Endothelial cell of umbilical vein (primary cell): ENCODE data around the gene CEACAM6.

Experiments
- EZH2 ChIP-seq: IDR thresholded peaks from 2 replicates; pipeline ENCODE4 v1.6.1; 2012; ENCODE audit warnings: borderline replicate concordance, low read depth, mild to moderate bottlenecking, moderate library complexity, low read length, inconsistent platforms; ENCODE audit not compliant: severe bottlenecking
- FOS ChIP-seq: IDR thresholded peaks from 2 replicates; pipeline ENCODE4 v1.6.1; 2011; ENCODE audit warnings: mild to moderate bottlenecking, low read length, moderate library complexity, borderline replicate concordance; ENCODE audit not compliant: insufficient read depth
- POLR2A ChIP-seq: IDR thresholded peaks from 2 replicates; pipeline ENCODE4 v1.6.1; 2012; ENCODE audit warnings: low read depth, mild to moderate bottlenecking, control low read depth, low read length
- POLR2AphosphoS5 ChIP-seq: IDR thresholded peaks from 2 replicates; pipeline ENCODE4 v1.6.1; 2012; ENCODE audit warnings: low read depth, mild to moderate bottlenecking, control low read depth, low read length, moderate library complexity; ENCODE audit not compliant: insufficient read depth
- TF ChIP-seq, protein P1 (sequence below), 2 donors: IDR thresholded peaks; 1 replicate in 1 of 2; 2 replicates in 1 of 2; pipeline ENCODE4 v1.5.1; 2011; ENCODE audit warnings: low read length in 2 of 2, mild to moderate bottlenecking in 2 of 2, moderate library complexity in 2 of 2, control low read depth in 1 of 2, inconsistent platforms in 1 of 2, low read depth in 1 of 2; ENCODE audit not compliant: insufficient read depth in 1 of 2; ENCODE audit errors: extremely low read depth in 1 of 2
- TF ChIP-seq, protein P2 (sequence below): IDR thresholded peaks from 2 replicates; pipeline ENCODE4 v1.6.1; 2011; ENCODE audit not compliant: insufficient read depth, insufficient read length

DNA sequence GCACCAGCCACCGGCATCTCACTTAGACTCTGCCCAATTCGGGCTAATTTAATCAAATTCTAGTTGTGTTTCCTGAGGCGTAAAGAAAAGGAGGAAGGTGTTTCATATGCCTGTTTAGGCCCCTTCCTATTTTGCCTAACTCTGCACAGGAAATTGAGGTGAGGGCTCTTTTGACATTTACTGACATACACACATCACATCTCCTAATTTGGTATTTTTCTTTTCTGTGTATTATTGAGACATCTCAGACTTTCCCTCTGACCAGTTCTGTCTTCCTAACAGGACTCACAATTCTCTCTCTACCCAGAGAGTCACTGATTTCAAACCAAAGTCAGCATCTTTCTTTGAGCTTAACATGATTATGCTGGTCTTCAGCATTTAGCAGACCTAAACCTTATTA, 49.0 kb downstream of the CEACAM6 start:
- TF ChIP-seq POLR2A (no peak), POLR2AphosphoS5 (no peak), EZH2 (no peak), FOS (no peak)
- TF ChIP-seq, protein P1, sequence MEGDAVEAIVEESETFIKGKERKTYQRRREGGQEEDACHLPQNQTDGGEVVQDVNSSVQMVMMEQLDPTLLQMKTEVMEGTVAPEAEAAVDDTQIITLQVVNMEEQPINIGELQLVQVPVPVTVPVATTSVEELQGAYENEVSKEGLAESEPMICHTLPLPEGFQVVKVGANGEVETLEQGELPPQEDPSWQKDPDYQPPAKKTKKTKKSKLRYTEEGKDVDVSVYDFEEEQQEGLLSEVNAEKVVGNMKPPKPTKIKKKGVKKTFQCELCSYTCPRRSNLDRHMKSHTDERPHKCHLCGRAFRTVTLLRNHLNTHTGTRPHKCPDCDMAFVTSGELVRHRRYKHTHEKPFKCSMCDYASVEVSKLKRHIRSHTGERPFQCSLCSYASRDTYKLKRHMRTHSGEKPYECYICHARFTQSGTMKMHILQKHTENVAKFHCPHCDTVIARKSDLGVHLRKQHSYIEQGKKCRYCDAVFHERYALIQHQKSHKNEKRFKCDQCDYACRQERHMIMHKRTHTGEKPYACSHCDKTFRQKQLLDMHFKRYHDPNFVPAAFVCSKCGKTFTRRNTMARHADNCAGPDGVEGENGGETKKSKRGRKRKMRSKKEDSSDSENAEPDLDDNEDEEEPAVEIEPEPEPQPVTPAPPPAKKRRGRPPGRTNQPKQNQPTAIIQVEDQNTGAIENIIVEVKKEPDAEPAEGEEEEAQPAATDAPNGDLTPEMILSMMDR (IDR thresholded peaks at IDR 0.05; ENCODE audit: extremely low read depth in 1 of 2, insufficient read depth in 1 of 2, low read depth in 1 of 2, low read length in 2 of 2), result no peak
- TF ChIP-seq, protein P2, sequence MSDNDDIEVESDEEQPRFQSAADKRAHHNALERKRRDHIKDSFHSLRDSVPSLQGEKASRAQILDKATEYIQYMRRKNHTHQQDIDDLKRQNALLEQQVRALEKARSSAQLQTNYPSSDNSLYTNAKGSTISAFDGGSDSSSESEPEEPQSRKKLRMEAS, result no peak
